H1 (cell line): ENCODE data around the gene TAGLN3.

Source experiments
- EGR1 ChIP-seq: IDR thresholded peaks from 2 replicates; pipeline ENCODE4 v1.6.1; 2011; ENCODE audit warnings: low read depth, low read length, borderline replicate concordance
- EZH2 ChIP-seq: fragments of 200-600 bp; sonication (generic); IDR thresholded peaks from 2 replicates; pipeline ENCODE4 v1.7.1; 2012; ENCODE audit warnings: low read depth, mild to moderate bottlenecking, moderate library complexity, low read length, inconsistent platforms; ENCODE audit not compliant: severe bottlenecking
- PHF8 ChIP-seq: fragments of 200-600 bp; sonication (generic); conservative IDR thresholded peaks from 2 replicates; pipeline ENCODE4 v1.7.1; 2012; ENCODE audit warnings: low read depth, mild to moderate bottlenecking, inconsistent platforms, low read length, moderate library complexity
- POLR2A ChIP-seq, 2 experiments: IDR thresholded peaks; 1 replicate in 1 of 2; 2 replicates in 1 of 2; pipeline ENCODE4 v1.6.1; 2011; ENCODE audit warnings: low read depth in 2 of 2, low read length in 2 of 2, mild to moderate bottlenecking in 2 of 2; ENCODE audit errors: control extremely low read depth in 1 of 2
- SIRT6 ChIP-seq: IDR thresholded peaks from one replicate; pipeline ENCODE4 v1.7.1; 2012; ENCODE audit warnings: low read length, inconsistent platforms
- YY1 ChIP-seq: IDR thresholded peaks from 2 replicates; pipeline ENCODE4 v1.6.1; 2011; ENCODE audit warnings: low read depth, mild to moderate bottlenecking, low read length
- TF ChIP-seq, protein P1 (sequence below), 3 experiments: IDR thresholded peaks; 1 replicate in 2 of 3; 2 replicates in 1 of 3; pipeline versions ENCODE4 v1.5.1 to v1.6.1; 2011; ENCODE audit warnings: low read length in 3 of 3, mild to moderate bottlenecking in 3 of 3, inconsistent platforms in 2 of 3, low read depth in 1 of 3, moderate library complexity in 1 of 3; ENCODE audit not compliant: insufficient read depth in 1 of 3; ENCODE audit errors: control extremely low read depth in 1 of 3
- TF ChIP-seq, protein P2 (sequence below): IDR thresholded peaks from 2 replicates; pipeline ENCODE4 v1.6.1; 2012; ENCODE audit warnings: inconsistent platforms

GRCh38 chr3:111949712-111950111 lies 49.0 kb upstream of the TAGLN3 start:
- TF ChIP-seq, protein P1, sequence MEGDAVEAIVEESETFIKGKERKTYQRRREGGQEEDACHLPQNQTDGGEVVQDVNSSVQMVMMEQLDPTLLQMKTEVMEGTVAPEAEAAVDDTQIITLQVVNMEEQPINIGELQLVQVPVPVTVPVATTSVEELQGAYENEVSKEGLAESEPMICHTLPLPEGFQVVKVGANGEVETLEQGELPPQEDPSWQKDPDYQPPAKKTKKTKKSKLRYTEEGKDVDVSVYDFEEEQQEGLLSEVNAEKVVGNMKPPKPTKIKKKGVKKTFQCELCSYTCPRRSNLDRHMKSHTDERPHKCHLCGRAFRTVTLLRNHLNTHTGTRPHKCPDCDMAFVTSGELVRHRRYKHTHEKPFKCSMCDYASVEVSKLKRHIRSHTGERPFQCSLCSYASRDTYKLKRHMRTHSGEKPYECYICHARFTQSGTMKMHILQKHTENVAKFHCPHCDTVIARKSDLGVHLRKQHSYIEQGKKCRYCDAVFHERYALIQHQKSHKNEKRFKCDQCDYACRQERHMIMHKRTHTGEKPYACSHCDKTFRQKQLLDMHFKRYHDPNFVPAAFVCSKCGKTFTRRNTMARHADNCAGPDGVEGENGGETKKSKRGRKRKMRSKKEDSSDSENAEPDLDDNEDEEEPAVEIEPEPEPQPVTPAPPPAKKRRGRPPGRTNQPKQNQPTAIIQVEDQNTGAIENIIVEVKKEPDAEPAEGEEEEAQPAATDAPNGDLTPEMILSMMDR (IDR thresholded peaks at IDR 0.05; ENCODE audit: control extremely low read depth in 1 of 3, insufficient read depth in 1 of 3, low read depth in 1 of 3, low read length in 3 of 3), result no peak
- TF ChIP-seq PHF8 (no peak), EGR1 (no peak), POLR2A (IDR thresholded peaks at IDR 0.05; ENCODE audit: control extremely low read depth in 1 of 2, low read depth in 2 of 2, low read length in 2 of 2) (no peak), YY1 (no peak), SIRT6 (no peak), EZH2 (no peak)
- TF ChIP-seq, protein P2, sequence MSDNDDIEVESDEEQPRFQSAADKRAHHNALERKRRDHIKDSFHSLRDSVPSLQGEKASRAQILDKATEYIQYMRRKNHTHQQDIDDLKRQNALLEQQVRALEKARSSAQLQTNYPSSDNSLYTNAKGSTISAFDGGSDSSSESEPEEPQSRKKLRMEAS, result no peak
